Naive thymus-derived CD8-positive, alpha-beta T cell (primary cell): ENCODE data around the gene MAPK8IP2. TPM values are rescaled to one million over a fixed set of nuclear protein-coding genes. Genes with fewer than 3 reads are reported as not detected.
"Not testable (repeated sequence)": the region's sequence is repeated elsewhere in the genome, so short reads cannot be mapped to it uniquely, and the experiment has no call there.

Source experiments
- ATAC-seq, 2 donors: fragments of 150-1000 bp; cut with Tn5 transposase in 1 of 2; sonication (Bioruptor Pico), chemical (Tn5 transposase) in 1 of 2; 1 replicate in 1 of 2; 2 replicates in 1 of 2; pipeline ENCODE4 v1.10.0; 2021; ENCODE audit warnings: mild to moderate bottlenecking in 2 of 2, moderate library complexity in 2 of 2
- POLR2A ChIA-PET: fragments of 350-600 bp; sonication (Branson Sonifier 250); formaldehyde crosslinking; loops from one replicate; lab custom pipeline; 2021; ENCODE audit warnings: antibody characterized with exemption; lab: Charles Lee
- DNase-seq, 10 donors: peaks; one replicate each; pipeline versions ENCODE4 v3.0.0 to v3.0.0-alpha.2; 2020 to 2022
- H3K27ac Mint-ChIP-seq, 10 donors: one replicate each; pipeline ENCODE4 v1.8.0; 2020 to 2022; ENCODE audit warnings: mild to moderate bottlenecking in 10 of 10, mixed read lengths in 10 of 10, moderate library complexity in 4 of 10, inconsistent platforms in 1 of 10
- H3K27me3 Mint-ChIP-seq, 5 donors: one replicate each; pipeline ENCODE4 v1.8.0; 2021 to 2022; ENCODE audit warnings: mixed read lengths in 5 of 5
- H3K36me3 Mint-ChIP-seq, 3 donors: one replicate each; pipeline ENCODE4 v1.8.0; 2020 to 2022; ENCODE audit warnings: mixed read lengths in 3 of 3, mild to moderate bottlenecking in 2 of 3, inconsistent platforms in 1 of 3
- H3K4me1 Mint-ChIP-seq, 4 donors: one replicate each; pipeline ENCODE4 v1.8.0; 2021 to 2022; ENCODE audit warnings: mixed read lengths in 4 of 4
- H3K4me3 Mint-ChIP-seq, 10 donors: one replicate each; pipeline ENCODE4 v1.8.0; 2020 to 2022; ENCODE audit warnings: mild to moderate bottlenecking in 10 of 10, mixed read lengths in 10 of 10, moderate library complexity in 6 of 10, inconsistent platforms in 1 of 10
- H3K9me3 Mint-ChIP-seq, 9 donors: one replicate each; pipeline ENCODE4 v1.8.0; 2020 to 2022; ENCODE audit warnings: mixed read lengths in 9 of 9, mild to moderate bottlenecking in 3 of 9, inconsistent platforms in 1 of 9, moderate library complexity in 1 of 9
- polyA plus RNA-seq, 3 donors: library from polyadenylated mRNA; unstranded; fragments of 300-500 nt; fragmentation: Illumina TruSeq; gene quantifications; one replicate each; pipeline ENCODE4 v1.2.3, GENCODE V29; 2021
- total RNA-seq, 8 experiments: library from RNA in 2 of 8; stranded (reverse) in 2 of 8; gene quantifications; one replicate each; pipeline ENCODE4 v1.2.3 and lab custom pipeline; 2021 to 2026

The MAPK8IP2 gene
- total and polyA plus RNA-seq, 5 experiments from 2014 or later = 0.22 to 0.62 TPM; not detected in 3

- no peaks in the 10 kb centered on the region for H3K36me3 Mint-ChIP-seq
Measured at GRCh38 chr22:50610581-50610980, 10.0 kb downstream of the MAPK8IP2 start.

DNA sequence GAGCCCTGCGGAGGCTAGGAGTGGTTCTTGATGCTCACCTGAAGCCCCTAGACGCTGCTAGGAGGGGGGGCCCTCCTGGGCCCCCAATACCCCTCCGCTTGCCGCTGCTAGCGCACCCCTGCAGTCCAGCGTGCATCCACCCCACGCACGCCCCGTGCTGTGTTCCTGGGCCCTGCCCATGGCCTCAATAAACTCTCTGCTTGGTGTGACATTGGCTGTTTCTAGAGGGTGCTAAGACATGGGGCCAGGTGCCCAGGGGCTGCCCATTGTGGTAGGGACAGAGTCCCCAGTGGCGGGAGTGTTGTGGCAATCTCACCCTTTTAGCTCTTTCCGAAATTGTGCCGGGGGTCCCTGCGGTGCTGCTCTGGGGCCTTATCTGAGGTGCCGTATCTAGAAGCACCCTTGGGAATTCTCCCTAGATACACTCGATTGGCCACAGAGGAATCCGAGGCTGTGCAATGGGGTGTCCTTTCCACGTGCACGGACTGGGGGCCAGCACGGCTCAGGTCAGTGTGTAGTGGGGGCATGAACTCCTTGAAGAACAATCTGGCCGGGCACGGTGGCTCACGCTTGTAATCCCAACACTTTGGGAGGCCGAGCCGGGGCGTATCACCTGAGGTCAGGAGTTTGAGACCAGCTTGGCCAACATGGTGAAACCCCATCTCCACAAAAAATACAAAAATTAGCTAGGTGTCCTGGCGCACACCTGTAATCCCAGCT lies 10.9 kb downstream of the MAPK8IP2 start:
- Mint-ChIP-seq H3K9me3 (peaks cover 0 to 2% (median 0%) of the 10 kb centered on the region in 9 donors), H3K4me1 (peaks cover 2 to 16% (median 6%) of the 10 kb centered on the region in 4 donors), H3K36me3 (no peaks in the 10 kb centered on the region), H3K27ac (no peak overlapping the region), H3K4me3 (no peak overlapping the region), H3K27me3 (peaks cover 7 to 52% (median 32%) of the 10 kb centered on the region in 5 donors)
- ATAC-seq = no peak
- DNase-seq = no peak
- POLR2A ChIA-PET = no interaction called here

More at GRCh38 chr22:50610581-50610980, 10.0 kb downstream of the MAPK8IP2 start:
- H3K27me3 Mint-ChIP-seq = peaks cover 7 to 61% (median 32%) of the 10 kb centered on the region in 5 donors
- peaks cover 0 to 2% (median 0%) of the 10 kb centered on the region in 9 donors for H3K9me3 Mint-ChIP-seq
- H3K4me3 Mint-ChIP-seq = no peak overlapping the region
- H3K27ac Mint-ChIP-seq = no peak overlapping the region
- peaks cover 2 to 16% (median 6%) of the 10 kb centered on the region in 4 donors for H3K4me1 Mint-ChIP-seq
- ATAC-seq (no peak), DNase-seq (no peak)
- POLR2A ChIA-PET = no interaction called here

DNA sequence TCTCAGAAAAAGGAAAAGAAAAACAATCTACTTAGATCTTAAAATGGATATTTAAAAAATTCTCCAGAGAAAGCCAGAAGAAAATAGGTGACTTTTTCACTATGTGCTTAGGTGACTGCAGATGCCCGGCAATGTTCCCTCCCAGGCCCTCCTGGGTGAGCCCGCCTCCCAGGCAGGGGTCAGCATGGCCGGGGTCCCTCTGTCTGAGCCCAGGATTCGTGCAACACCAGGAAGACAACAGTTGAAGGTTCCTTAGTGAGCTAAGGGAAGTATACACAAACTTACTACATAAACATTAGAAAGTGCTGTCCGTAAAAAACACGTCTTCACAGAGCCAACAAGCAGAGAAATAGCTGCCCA lies 11.6 kb downstream of the MAPK8IP2 start:
- no peaks in the 10 kb centered on the region for H3K36me3 Mint-ChIP-seq
- H3K4me1 Mint-ChIP-seq = peaks cover 2 to 16% (median 6%) of the 10 kb centered on the region in 4 donors
- ATAC-seq = no peak
- no peaks in the 10 kb centered on the region for H3K9me3 Mint-ChIP-seq
- no peak overlapping the region for H3K27ac Mint-ChIP-seq
- POLR2A ChIA-PET = interaction anchor here (1.0 to 1.2 kb wide), 3 partner anchors 9 to 104 kb away, joined by 3 to 4 read pairs (median 3); partner anchors contain the start of genes LMF2, NCAPH2 and SYCE3
- DNase-seq = no peak
- H3K4me3 Mint-ChIP-seq = no peak overlapping the region
- peaks cover 7 to 46% (median 30%) of the 10 kb centered on the region in 5 donors for H3K27me3 Mint-ChIP-seq

GRCh38 chr22:50612528-50613221 lies 12.1 kb downstream of the MAPK8IP2 start:
- no peak for DNase-seq
- Mint-ChIP-seq H3K4me1 (peaks cover 2 to 16% (median 6%) of the 10 kb centered on the region in 4 donors), H3K4me3 (no peak overlapping the region), H3K27me3 (peaks cover 3 to 40% (median 25%) of the 10 kb centered on the region in 5 donors), H3K27ac (no peak overlapping the region), H3K36me3 (no peaks in the 10 kb centered on the region), H3K9me3 (no peaks in the 10 kb centered on the region)
- ATAC-seq = peak in 1 of 2 donors; percentile 43
- POLR2A ChIA-PET = interaction anchor here (1.0 to 1.4 kb wide), 4 partner anchors 9 to 105 kb away, joined by 3 to 6 read pairs (median 4); partner anchors contain the start of genes CHKB, LMF2, NCAPH2 and SYCE3

DNA sequence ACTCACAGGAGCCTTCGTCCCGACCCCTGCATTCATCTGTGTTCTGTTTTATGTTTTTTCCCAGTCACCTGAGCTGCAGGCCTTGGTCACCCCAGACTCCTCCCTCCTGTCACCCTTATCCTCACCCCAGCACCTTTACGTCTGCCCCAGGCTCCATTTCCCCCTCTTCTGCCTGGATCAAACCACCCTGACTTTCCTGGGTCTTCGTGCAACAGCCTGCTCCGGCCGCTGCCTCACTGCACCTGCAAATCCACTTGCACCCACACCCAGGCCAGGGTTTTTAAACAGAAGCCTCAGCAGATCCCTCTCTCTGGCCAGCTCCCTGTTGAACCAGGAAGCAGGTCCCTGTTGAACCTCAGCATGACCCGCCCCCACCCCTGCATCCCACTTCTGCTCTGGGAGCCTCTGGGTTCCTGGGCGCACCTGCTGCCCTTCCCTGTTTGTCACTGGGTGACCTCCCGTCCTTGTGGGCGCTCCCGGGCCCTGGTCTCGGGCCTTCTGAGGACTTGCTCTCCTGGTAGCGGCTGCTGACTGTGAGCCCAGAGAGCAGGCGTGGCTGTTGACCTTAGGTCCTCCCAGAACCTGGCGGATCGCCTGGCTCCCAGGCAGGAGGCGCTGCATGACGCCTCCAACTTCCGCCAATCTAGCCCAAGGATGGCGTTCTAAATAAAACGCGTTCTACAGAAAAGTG lies 12.8 kb downstream of the MAPK8IP2 start:
- peaks cover 2 to 16% (median 6%) of the 10 kb centered on the region in 4 donors for H3K4me1 Mint-ChIP-seq
- H3K9me3 Mint-ChIP-seq = no peaks in the 10 kb centered on the region
- POLR2A ChIA-PET = interaction anchor here (1.0 to 1.4 kb wide), 4 partner anchors 8 to 54 kb away, joined by 3 to 6 read pairs (median 4); partner anchors contain the start of genes CHKB and SYCE3
- no peak overlapping the region for H3K27ac Mint-ChIP-seq
- no peak for DNase-seq
- no peak for ATAC-seq
- no peak overlapping the region for H3K4me3 Mint-ChIP-seq
- H3K27me3 Mint-ChIP-seq = peaks cover 3 to 37% (median 22%) of the 10 kb centered on the region in 5 donors
- no peaks in the 10 kb centered on the region for H3K36me3 Mint-ChIP-seq

GRCh38 chr22:50614296-50614695 lies 13.7 kb downstream of the MAPK8IP2 start:
- H3K4me3 Mint-ChIP-seq, H3K36me3 Mint-ChIP-seq, DNase-seq, H3K9me3 Mint-ChIP-seq, ATAC-seq: not testable (repeated sequence)
- POLR2A ChIA-PET = interaction anchor here (1.0 to 1.4 kb wide), 2 partner anchors 31 to 55 kb away, joined by 4 to 6 read pairs; partner anchors contain the start of gene CHKB
- H3K4me1 Mint-ChIP-seq = peaks cover 2 to 16% (median 6%) of the 10 kb centered on the region in 4 donors
- H3K27me3 Mint-ChIP-seq = peaks cover 3 to 32% (median 19%) of the 10 kb centered on the region in 5 donors
- peak overlapping the region in 1 of 10 donors; percentile 62 for H3K27ac Mint-ChIP-seq

GRCh38 chr22:50620593-50621355 lies 20.2 kb downstream of the MAPK8IP2 start:
- ATAC-seq (peak; percentile 71 to 73), DNase-seq (peak; percentile 78 to 96 (median 94))
- H3K36me3 Mint-ChIP-seq = peaks cover 0 to 8% (median 0%) of the 10 kb centered on the region in 3 donors
- H3K9me3 Mint-ChIP-seq = no peaks in the 10 kb centered on the region
- no peaks in the 10 kb centered on the region for H3K27me3 Mint-ChIP-seq
- POLR2A ChIA-PET = interaction anchor here (0.6 to 4.2 kb wide), 42 partner anchors 8 to 695 kb away, joined by 3 to 82 read pairs (median 5); partner anchors contain the start of genes CHKB, CPT1B, HDAC10 and KLHDC7B
- H3K4me3 Mint-ChIP-seq = peak overlapping the region; percentile 88 to 95 (median 92)
- peaks cover 17 to 41% (median 38%) of the 10 kb centered on the region in 4 donors for H3K4me1 Mint-ChIP-seq
- H3K27ac Mint-ChIP-seq = peak overlapping the region; percentile 94 to 100 (median 98)

DNA sequence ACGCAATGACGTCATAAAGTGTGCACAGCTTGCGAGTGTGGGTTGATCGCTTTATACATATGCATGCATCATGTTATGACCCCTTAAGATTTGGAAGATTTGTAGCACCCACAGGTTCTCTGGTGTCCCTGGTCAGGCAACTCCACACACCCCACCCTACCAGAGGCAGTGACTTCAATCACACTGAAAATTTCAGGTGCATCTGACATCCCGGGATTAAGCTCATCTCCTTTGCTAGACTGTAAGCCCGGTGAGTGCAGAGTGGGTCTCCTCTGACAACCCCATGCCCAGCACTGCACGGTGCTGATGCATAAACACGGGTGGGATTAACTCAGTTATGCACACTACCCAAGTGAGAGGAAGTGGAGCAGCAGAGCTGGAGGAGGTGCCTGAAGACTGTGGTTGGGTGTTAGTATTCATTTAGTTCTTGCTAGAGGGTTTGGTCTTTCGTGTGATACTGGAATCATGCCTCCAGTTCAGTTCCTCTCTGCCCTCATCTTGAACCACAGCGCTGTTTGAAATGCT lies 20.8 kb downstream of the MAPK8IP2 start:
- POLR2A ChIA-PET = interaction anchor here (0.5 to 4.2 kb wide), 37 partner anchors 9 to 660 kb away, joined by 3 to 82 read pairs (median 5); partner anchors contain the start of genes CHKB, CPT1B, DENND6B and HDAC10
- peak in 9 of 10 donors; percentile 35 to 83 (median 70) for DNase-seq
- H3K27me3 Mint-ChIP-seq = no peaks in the 10 kb centered on the region
- peak overlapping the region; percentile 94 to 100 (median 98) for H3K27ac Mint-ChIP-seq
- peaks cover 18 to 44% (median 40%) of the 10 kb centered on the region in 4 donors for H3K4me1 Mint-ChIP-seq
- H3K4me3 Mint-ChIP-seq = peak overlapping the region; percentile 88 to 95 (median 92)
- H3K36me3 Mint-ChIP-seq = peaks cover 0 to 8% (median 0%) of the 10 kb centered on the region in 3 donors
- no peaks in the 10 kb centered on the region for H3K9me3 Mint-ChIP-seq
- peak; percentile 61 to 65 for ATAC-seq

DNA sequence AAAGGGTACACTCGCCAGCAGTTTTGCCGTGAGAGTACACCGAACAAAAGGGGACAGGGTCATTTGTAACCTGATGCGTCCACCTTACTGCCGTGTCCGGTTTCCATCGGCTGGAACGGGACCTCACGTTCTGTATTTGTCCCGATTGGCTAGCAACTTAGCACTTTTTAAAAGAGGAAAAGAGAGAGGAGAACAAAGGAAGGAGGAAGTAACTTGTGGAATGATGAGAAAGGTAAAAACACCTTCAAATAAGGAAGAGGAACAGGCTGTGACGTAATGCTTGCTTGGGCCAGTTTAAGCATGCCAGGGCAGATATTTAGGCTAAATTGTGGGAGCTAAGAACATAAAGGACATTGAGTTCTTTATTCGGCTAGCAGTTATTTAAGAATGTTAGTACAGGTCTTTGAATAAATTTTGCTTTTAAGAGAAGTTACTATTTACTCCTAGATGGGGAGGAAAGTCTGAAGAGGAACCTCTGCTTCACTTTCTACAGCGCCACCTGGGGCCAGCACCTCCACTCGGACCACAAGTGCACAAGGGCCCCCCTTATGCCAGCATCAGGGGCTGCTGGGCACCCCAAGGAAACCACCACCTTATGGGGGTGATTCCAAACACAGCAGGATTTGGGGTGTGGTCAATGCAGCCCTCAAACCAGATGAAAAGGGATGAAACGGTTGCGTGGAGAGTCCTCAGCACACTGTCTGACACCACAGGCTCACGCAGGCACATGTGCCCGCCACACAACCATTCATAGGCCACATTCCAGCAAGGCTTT lies 21.5 kb downstream of the MAPK8IP2 start:
- Mint-ChIP-seq H3K4me1 (peaks cover 21 to 47% (median 44%) of the 10 kb centered on the region in 4 donors), H3K4me3 (peak overlapping the region; percentile 88 to 95 (median 92)), H3K9me3 (no peaks in the 10 kb centered on the region), H3K36me3 (peaks cover 0 to 8% (median 0%) of the 10 kb centered on the region in 3 donors), H3K27ac (peak overlapping the region; percentile 94 to 100 (median 98)), H3K27me3 (no peaks in the 10 kb centered on the region)
- ATAC-seq (peak in 1 of 2 donors; percentile 5), DNase-seq (peak in 7 of 10 donors; percentile 32 to 61 (median 47))
- POLR2A ChIA-PET = interaction anchor here (0.5 to 4.2 kb wide), 29 partner anchors 8 to 515 kb away, joined by 3 to 82 read pairs (median 11); partner anchors contain the start of genes CHKB, CPT1B, DENND6B and HDAC10

DNA sequence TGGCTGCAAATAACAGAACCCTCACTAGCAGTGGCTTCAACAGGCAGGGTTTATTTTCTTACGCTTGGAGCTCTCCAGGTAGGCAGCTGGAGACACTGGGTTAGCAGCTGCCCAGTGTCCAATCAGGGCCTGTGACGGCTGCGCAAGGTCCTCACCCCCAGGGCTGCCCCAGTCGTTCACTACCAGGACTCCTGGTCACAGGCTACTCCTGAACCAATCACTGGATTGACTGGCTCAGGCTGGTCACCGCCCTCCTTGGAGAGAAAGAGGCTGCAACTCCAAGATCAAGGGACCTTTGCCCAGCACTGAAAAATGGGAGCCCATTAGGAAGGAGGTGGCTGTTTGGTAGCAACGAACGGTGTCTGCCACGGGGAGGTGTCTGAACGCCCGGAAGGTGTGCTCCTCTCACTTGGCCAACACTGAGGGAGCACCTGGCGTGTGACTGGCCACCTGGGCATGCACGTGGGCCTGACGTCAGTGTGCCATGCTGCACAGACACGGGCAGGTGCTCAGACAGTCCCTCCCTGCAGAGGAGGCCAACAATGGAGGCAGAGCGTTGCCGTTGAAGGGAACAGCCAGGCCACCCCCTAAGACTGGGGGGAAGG lies 22.2 kb downstream of the MAPK8IP2 start:
- H3K9me3 Mint-ChIP-seq = no peaks in the 10 kb centered on the region
- POLR2A ChIA-PET = interaction anchor here (0.6 to 4.2 kb wide), 9 partner anchors 41 to 516 kb away, joined by 3 to 82 read pairs (median 17); partner anchors contain the start of genes CHKB, HDAC10, KLHDC7B and SCO2
- peak overlapping the region; percentile 94 to 100 (median 98) for H3K27ac Mint-ChIP-seq
- DNase-seq (no peak), ATAC-seq (no peak)
- peak overlapping the region in 9 of 10 donors; percentile 2 to 93 (median 91) for H3K4me3 Mint-ChIP-seq
- peaks cover 0 to 8% (median 0%) of the 10 kb centered on the region in 3 donors for H3K36me3 Mint-ChIP-seq
- no peaks in the 10 kb centered on the region for H3K27me3 Mint-ChIP-seq
- H3K4me1 Mint-ChIP-seq = peaks cover 21 to 50% (median 45%) of the 10 kb centered on the region in 4 donors
